GM23248 (cell line): ENCODE measurements around the gene MAML2. TPM values are rescaled to one million over a fixed set of nuclear protein-coding genes. Genes with fewer than 3 reads are reported as not detected.
"Not testable (repeated sequence)": the region's sequence is repeated elsewhere in the genome, so short reads cannot be mapped to it uniquely, and the experiment has no call there.

Experiments used
- DNase-seq: peaks from one replicate; pipeline ENCODE4 v3.0.0-alpha.2; 2015
- H2AFZ ChIP-seq: fragments of 200-600 bp; sonication (generic); 2 replicates; pipeline ENCODE4 v1.6.1; 2016; ENCODE audit warnings: antibody characterized with exemption
- H3F3A ChIP-seq: fragments of 200-600 bp; sonication (generic); 2 replicates; pipeline ENCODE4 v1.6.1; 2016; ENCODE audit warnings: mild to moderate bottlenecking, antibody characterized with exemption, mixed run types; ENCODE audit not compliant: insufficient read depth
- H3K27ac ChIP-seq: fragments of 200-600 bp; sonication (generic); 2 replicates; pipeline ENCODE4 v1.5.1; 2016; ENCODE audit warnings: mild to moderate bottlenecking
- H3K27me3 ChIP-seq: fragments of 200-600 bp; sonication (generic); replicated peaks from 2 replicates; pipeline ENCODE4 v1.6.1; 2016; ENCODE audit warnings: mild to moderate bottlenecking; ENCODE audit not compliant: insufficient read depth
- H3K36me3 ChIP-seq: fragments of 200-600 bp; sonication (generic); 2 replicates; pipeline ENCODE4 v1.6.1; 2016; ENCODE audit warnings: low read depth, mild to moderate bottlenecking
- H3K4me1 ChIP-seq: fragments of 200-600 bp; sonication (generic); 2 replicates; pipeline ENCODE4 v1.6.1; 2016; ENCODE audit warnings: mild to moderate bottlenecking; ENCODE audit not compliant: insufficient read depth
- H3K4me2 ChIP-seq: fragments of 200-600 bp; sonication (generic); one replicate; pipeline ENCODE4 v1.6.1; 2016; ENCODE audit warnings: mild to moderate bottlenecking; ENCODE audit not compliant: unreplicated experiment
- H3K4me3 ChIP-seq: fragments of 200-600 bp; sonication (generic); 2 replicates; pipeline ENCODE4 v1.5.1; 2016; ENCODE audit warnings: mild to moderate bottlenecking
- H3K79me2 ChIP-seq: fragments of 200-600 bp; sonication (generic); 2 replicates; pipeline ENCODE4 v1.6.1; 2016; ENCODE audit warnings: mild to moderate bottlenecking; ENCODE audit not compliant: insufficient read depth
- H3K9ac ChIP-seq: fragments of 200-600 bp; sonication (generic); 2 replicates; pipeline ENCODE4 v1.6.1; 2016; ENCODE audit warnings: mild to moderate bottlenecking
- H3K9me2 ChIP-seq: fragments of 200-600 bp; sonication (generic); 2 replicates; pipeline ENCODE4 v1.6.1; 2016; ENCODE audit warnings: mixed run types, mild to moderate bottlenecking, moderate library complexity; ENCODE audit not compliant: insufficient read depth
- H3K9me3 ChIP-seq: fragments of 200-600 bp; sonication (generic); one replicate; pipeline ENCODE4 v1.6.1; 2017; ENCODE audit warnings: low read depth
- H4K20me1 ChIP-seq: fragments of 200-600 bp; sonication (generic); 2 replicates; pipeline ENCODE4 v1.6.0; 2016; ENCODE audit not compliant: insufficient read depth
- EZH2 ChIP-seq: fragments of 200-600 bp; sonication (generic); IDR thresholded peaks from 2 replicates; pipeline ENCODE4 v1.6.1; 2018; ENCODE audit warnings: antibody characterized with exemption, mild to moderate bottlenecking; ENCODE audit not compliant: insufficient read depth, poor library complexity, severe bottlenecking
- EZH2phosphoT487 ChIP-seq: fragments of 200-600 bp; sonication (generic); IDR thresholded peaks from 2 replicates; pipeline ENCODE4 v1.6.1; 2018; ENCODE audit warnings: antibody characterized with exemption, moderate library complexity, mild to moderate bottlenecking, low read depth; ENCODE audit not compliant: insufficient read depth
- WGBS, 2 experiments: methylation state at CpG; one replicate each; pipeline ENCODE4 v1.1.6; 2015 to 2017; ENCODE audit warnings: low lambda C conversion rate in 2 of 2, low coverage in 1 of 2; ENCODE audit errors: missing lambda C conversion rate in 2 of 2; 5-methylcytosine and 5-hydroxymethylcytosine counted together
- in situ Hi-C: fragments of 300-500 bp; cut with MboI; formaldehyde crosslinking; loops from 2 replicates; pipeline ENCODE4 v1.15.0; 2020
- polyA plus RNA-seq: library from polyadenylated mRNA; unstranded; fragments of >200 nt; fragmentation: Nextera tagmentation; extraction: Ambion mirVana; gene quantifications from 2 replicates; pipeline ENCODE4 v1.2.1, GENCODE V29; 2016
- total RNA-seq: library from RNA; depleted of rRNA; stranded (reverse); fragments of >200 nt; shearing (Covaris generic); gene quantifications from 2 replicates; pipeline ENCODE4 v1.2.3, GENCODE V29; 2014

MAML2 gene
- total and polyA plus RNA-seq, 2 experiments from 2014 or later = 7.4 to 23.7 TPM

DNA sequence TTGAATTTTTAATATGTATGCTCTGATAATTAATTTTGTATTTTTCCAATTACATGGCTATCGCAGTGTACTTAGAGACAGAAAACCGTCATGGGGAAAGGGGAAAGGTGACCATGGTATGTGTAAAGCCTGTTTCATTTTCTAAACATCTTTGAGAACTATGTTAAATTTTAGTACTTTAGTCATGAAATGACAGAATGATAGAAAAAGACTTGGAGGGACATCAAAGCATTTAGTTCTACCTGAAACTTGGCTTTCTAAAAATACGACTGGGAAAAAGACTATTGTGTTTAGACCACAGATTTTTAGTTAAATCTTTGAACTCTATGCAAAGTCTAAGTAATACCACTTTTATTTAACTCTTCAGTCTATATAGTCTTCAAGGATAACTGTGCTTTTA lies 54.1 kb downstream of the MAML2 start:
- H2AFZ ChIP-seq = no peak overlapping the region
- H3K27ac ChIP-seq = no peak overlapping the region
- no peak overlapping the region for H3K9ac ChIP-seq
- in situ Hi-C loops = no loop called here
- no peaks in the 10 kb centered on the region for H3K36me3 ChIP-seq
- DNase-seq = no peak
- no peak overlapping the region for H3K4me3 ChIP-seq
- H3K9me3 ChIP-seq = no peaks in the 10 kb centered on the region
- H3K27me3 ChIP-seq = no peaks in the 10 kb centered on the region
- no peak overlapping the region for H3K4me2 ChIP-seq
- WGBS, 2 experiments = 98 to 100% methylated on average over 3 of the region's 3 CpGs
- no peak for TF ChIP-seq EZH2phosphoT487
- TF ChIP-seq EZH2 = no peak
- 0 out of 2 replicates have a peak, but pooled peaks cover 4% of the 10 kb centered on the region for H4K20me1 ChIP-seq
- H3K9me2 ChIP-seq = no peaks in the 10 kb centered on the region
- H3K79me2 ChIP-seq = peaks cover 100% of the 10 kb centered on the region
- peaks cover 18% of the 10 kb centered on the region; the same call in 1 of the 2 replicates for H3F3A ChIP-seq
- H3K4me1 ChIP-seq = peaks cover 21% of the 10 kb centered on the region

DNA sequence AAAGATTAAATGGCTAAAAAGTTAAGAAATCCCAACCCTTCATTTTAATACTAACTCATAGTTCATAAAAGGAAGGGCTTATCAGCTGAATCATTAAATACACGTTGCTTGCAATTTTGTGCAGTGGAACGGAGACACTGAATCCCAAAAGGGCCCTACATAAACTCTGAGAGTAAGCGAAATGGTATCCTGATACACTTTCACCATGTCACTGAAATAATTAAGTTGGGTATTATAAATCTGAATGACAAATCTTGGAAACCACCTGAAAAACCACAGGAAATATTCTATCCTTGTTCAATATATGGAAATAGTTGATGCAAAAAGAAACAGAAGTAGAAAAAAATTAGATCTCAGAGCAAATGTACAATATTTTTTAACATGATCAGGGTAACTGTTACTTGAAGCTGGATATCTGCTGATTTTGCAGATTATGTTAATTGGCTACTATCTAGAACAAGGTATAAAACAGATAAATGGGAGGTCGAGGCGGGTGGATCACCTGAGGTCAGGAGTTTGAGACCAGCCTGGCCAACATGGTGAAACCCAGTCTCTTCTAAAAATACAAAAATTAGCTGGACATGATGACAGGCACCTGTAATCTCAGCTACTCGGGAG lies 55.1 kb downstream of the MAML2 start:
- in situ Hi-C loops = no loop called here
- 86 to 88% methylated on average over 6 of the region's 6 CpGs for whole genome bisulfite sequencing, 2 experiments
- Histone ChIP-seq H3K9ac (no peak overlapping the region), H3K4me1 (peaks cover 11% of the 10 kb centered on the region), H3K4me3 (no peak overlapping the region), H3K79me2 (peaks cover 100% of the 10 kb centered on the region), H2AFZ (no peak overlapping the region), H3F3A (peaks cover 12% of the 10 kb centered on the region; the same call in 1 of the 2 replicates), H4K20me1 (0 out of 2 replicates have a peak, but pooled peaks cover under 1% of the 10 kb centered on the region), H3K9me3 (no peaks in the 10 kb centered on the region), H3K27me3 (no peaks in the 10 kb centered on the region), H3K9me2 (no peaks in the 10 kb centered on the region), H3K4me2 (no peak overlapping the region), H3K27ac (no peak overlapping the region), H3K36me3 (no peaks in the 10 kb centered on the region)
- no peak for DNase-seq
- TF ChIP-seq EZH2phosphoT487 (no peak), EZH2 (no peak)

DNA sequence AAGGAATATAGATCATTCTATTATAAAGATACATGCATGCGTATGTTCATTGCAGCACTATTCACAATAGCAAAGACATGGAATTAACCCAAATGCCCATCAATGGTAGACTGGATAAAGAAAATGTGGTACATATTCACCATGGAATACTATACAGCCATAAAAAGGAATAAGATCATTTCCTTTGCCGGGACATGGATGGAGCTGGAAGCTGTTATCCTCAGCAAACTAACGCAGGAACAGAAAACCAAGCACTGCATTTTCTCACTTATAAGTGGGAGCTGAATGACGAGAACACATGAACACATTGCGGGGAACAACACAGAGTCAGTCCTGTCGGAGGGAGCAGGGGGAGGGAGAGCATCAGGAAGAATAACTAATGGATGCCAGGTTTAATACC lies 57.0 kb downstream of the MAML2 start:
- H4K20me1 ChIP-seq, H3K36me3 ChIP-seq, H3K27ac ChIP-seq, H3K27me3 ChIP-seq, H3K4me2 ChIP-seq, DNase-seq, H3K9me3 ChIP-seq, H3K9me2 ChIP-seq, in situ Hi-C loops, H3K4me3 ChIP-seq, H3F3A ChIP-seq, H3K9ac ChIP-seq, H3K4me1 ChIP-seq, H2AFZ ChIP-seq: not testable (repeated sequence)
- 97 to 99% methylated on average over 6 of the region's 6 CpGs for WGBS, 2 experiments
- H3K79me2 ChIP-seq = peaks cover 100% of the 10 kb centered on the region

DNA sequence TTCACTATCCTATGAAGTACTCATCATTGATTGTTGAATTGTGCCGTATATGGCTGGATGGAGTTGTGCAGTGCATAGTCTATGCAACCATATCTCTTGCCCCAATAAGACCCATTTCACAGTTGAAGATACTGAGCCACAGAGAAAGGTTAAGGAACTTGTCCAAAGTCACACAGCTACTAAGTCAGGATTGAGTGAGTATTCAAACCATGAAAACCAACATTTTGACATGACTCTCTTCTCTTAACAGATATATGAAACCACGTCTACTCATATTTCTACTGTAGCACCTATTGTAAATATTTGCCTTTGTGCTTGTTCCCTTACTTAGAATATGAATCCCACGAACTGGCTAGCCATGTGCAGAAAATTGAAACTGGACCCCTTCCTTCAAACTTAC lies 58.1 kb downstream of the MAML2 start:
- no peak for TF ChIP-seq EZH2phosphoT487
- TF ChIP-seq EZH2 = no peak
- H2AFZ ChIP-seq = no peak overlapping the region
- H3K9me3 ChIP-seq = no peaks in the 10 kb centered on the region
- in situ Hi-C loops = no loop called here
- no peak overlapping the region for H3K4me2 ChIP-seq
- no peaks in the 10 kb centered on the region for H3K27me3 ChIP-seq
- H3K79me2 ChIP-seq = peaks cover 100% of the 10 kb centered on the region
- no peak overlapping the region for H3K9ac ChIP-seq
- no peaks in the 10 kb centered on the region for H3K36me3 ChIP-seq
- no peak for DNase-seq
- WGBS, 2 experiments = 88 to 98% methylated on average over 3 of the region's 3 CpGs
- H3F3A ChIP-seq = peaks cover 7% of the 10 kb centered on the region; the same call in 1 of the 2 replicates
- H3K4me3 ChIP-seq = no peak overlapping the region
- peaks cover 10% of the 10 kb centered on the region for H3K4me1 ChIP-seq
- no peaks in the 10 kb centered on the region for H3K9me2 ChIP-seq
- no peaks in the 10 kb centered on the region for H4K20me1 ChIP-seq
- no peak overlapping the region for H3K27ac ChIP-seq

DNA sequence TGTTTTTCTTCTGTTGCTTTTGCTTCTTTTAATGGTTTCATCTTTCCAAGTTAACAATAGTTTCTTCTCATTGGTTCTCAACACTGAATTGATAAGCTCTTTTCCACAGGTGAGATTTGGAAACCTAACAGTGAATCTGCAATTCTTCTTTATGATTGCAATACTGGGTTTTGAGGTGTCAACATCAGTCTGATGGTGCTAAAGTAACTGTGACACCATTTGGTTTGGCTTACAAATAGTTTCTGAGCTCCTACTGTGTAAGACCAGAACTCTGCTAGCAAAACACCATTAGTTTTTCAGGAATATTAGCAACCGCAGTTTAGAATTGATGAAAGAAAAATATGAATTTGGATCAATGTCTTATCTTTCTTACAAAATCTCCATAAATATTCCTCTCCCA lies 58.6 kb downstream of the MAML2 start:
- WGBS, 2 experiments = 100% methylated on average over 1 of the region's 1 CpG

More for the DNA sequence above, 58.6 kb downstream of the MAML2 start:
- Histone ChIP-seq H3K79me2 (peaks cover 100% of the 10 kb centered on the region), H3K27ac (no peak overlapping the region), H2AFZ (no peak overlapping the region), H3K9ac (no peak overlapping the region), H3K4me2 (no peak overlapping the region), H3F3A (peaks cover 11% of the 10 kb centered on the region), H3K9me2 (no peaks in the 10 kb centered on the region), H4K20me1 (no peaks in the 10 kb centered on the region), H3K36me3 (no peaks in the 10 kb centered on the region), H3K9me3 (no peaks in the 10 kb centered on the region), H3K4me3 (no peak overlapping the region), H3K27me3 (no peaks in the 10 kb centered on the region), H3K4me1 (peaks cover 15% of the 10 kb centered on the region)
- in situ Hi-C loops = no loop called here
- no peak for DNase-seq
- TF ChIP-seq EZH2phosphoT487 = no peak
- no peak for TF ChIP-seq EZH2
